Neuron (in vitro differentiated cells): ENCODE results near the gene E2F3.

Source experiments
- H2AFZ ChIP-seq: one replicate; pipeline ENCODE4 v1.6.1; 2013; ENCODE audit warnings: low read depth, mild to moderate bottlenecking, inconsistent platforms, low read length, moderate library complexity
- H3K27me3 ChIP-seq: one replicate; pipeline ENCODE4 v1.6.1; 2013; ENCODE audit warnings: low read length; ENCODE audit not compliant: insufficient read depth
- H3K36me3 ChIP-seq: one replicate; pipeline ENCODE4 v1.6.1; 2013; ENCODE audit warnings: low read length; ENCODE audit not compliant: insufficient read depth
- H3K4me1 ChIP-seq: one replicate; pipeline ENCODE4 v1.6.1; 2013; ENCODE audit warnings: low read length; ENCODE audit not compliant: insufficient read depth
- H3K4me3 ChIP-seq: 2 replicates; pipeline ENCODE4 v1.5.1; 2013; ENCODE audit warnings: mild to moderate bottlenecking, low read length, moderate library complexity
- H3K9me3 ChIP-seq: one replicate; pipeline ENCODE4 v1.6.1; 2013; ENCODE audit warnings: low read length

Gene E2F3

GRCh38 chr6:20375436-20375835 lies 26.2 kb upstream of the E2F3 start:
- Histone ChIP-seq H3K4me3 (no peak overlapping the region), H3K36me3 (no peaks in the 10 kb centered on the region), H3K9me3 (no peaks in the 10 kb centered on the region), H3K27me3 (no peaks in the 10 kb centered on the region), H2AFZ (no peak overlapping the region), H3K4me1 (peaks cover 9% of the 10 kb centered on the region)

GRCh38 chr6:20377623-20378265 lies 23.9 kb upstream of the E2F3 start:
- Histone ChIP-seq H3K36me3 (no peaks in the 10 kb centered on the region), H3K4me1 (peaks cover 9% of the 10 kb centered on the region), H3K4me3 (no peak overlapping the region), H2AFZ (no peak overlapping the region), H3K27me3 (no peaks in the 10 kb centered on the region), H3K9me3 (peaks cover 2% of the 10 kb centered on the region)

- Histone ChIP-seq H3K4me3 (no peak overlapping the region), H3K4me1 (peaks cover 9% of the 10 kb centered on the region)
Measured at GRCh38 chr6:20379231-20379630, 22.4 kb upstream of the E2F3 start.

DNA sequence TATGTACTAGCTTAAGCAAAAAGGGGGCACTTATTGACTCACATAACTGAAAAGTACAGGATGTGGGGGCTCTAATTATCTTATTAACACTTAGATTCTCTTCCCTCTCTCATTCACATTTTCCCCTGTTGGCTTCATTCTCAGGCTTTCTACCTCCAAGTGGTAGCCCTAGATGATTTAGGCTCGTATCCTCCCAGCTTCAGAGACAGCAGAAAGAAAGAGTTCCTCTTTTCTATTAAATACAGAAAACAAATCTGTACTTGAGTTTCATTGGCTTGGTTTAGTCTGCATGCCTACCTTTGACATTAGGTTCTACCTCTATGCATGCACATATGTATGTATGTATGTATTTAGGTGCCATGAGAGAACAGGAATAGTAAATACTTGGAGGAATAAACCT lies 15.5 kb upstream of the E2F3 start:
- Histone ChIP-seq H3K27me3 (no peaks in the 10 kb centered on the region), H3K4me3 (no peak overlapping the region), H2AFZ (no peak overlapping the region), H3K4me1 (no peaks in the 10 kb centered on the region), H3K36me3 (no peaks in the 10 kb centered on the region), H3K9me3 (peaks cover under 1% of the 10 kb centered on the region)

More at GRCh38 chr6:20379231-20379630, 22.4 kb upstream of the E2F3 start:
- Histone ChIP-seq H3K27me3 (no peaks in the 10 kb centered on the region), H3K36me3 (no peaks in the 10 kb centered on the region), H2AFZ (no peak overlapping the region), H3K9me3 (peaks cover 2% of the 10 kb centered on the region)

DNA sequence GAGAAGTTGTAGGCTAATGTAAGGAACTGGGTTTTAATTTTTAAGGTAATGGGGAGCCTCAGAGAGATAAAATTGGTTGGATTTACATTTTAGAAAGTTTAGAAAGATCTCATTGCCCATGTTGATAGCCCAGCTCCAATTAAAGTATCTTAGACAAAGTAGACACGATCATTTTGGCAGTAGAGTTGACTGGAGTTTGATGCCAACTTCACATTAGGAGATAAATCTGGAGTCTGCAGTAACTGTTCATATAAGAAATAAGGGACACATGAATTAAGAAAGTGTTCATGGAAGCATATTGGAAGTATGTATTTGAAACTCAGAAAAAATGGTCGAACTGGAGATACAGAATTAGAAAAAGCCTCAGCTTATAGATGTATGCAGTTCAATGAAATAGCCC lies 12.6 kb upstream of the E2F3 start:
- Histone ChIP-seq H3K36me3 (no peaks in the 10 kb centered on the region), H3K9me3 (no peaks in the 10 kb centered on the region), H3K4me3 (no peak overlapping the region)

DNA sequence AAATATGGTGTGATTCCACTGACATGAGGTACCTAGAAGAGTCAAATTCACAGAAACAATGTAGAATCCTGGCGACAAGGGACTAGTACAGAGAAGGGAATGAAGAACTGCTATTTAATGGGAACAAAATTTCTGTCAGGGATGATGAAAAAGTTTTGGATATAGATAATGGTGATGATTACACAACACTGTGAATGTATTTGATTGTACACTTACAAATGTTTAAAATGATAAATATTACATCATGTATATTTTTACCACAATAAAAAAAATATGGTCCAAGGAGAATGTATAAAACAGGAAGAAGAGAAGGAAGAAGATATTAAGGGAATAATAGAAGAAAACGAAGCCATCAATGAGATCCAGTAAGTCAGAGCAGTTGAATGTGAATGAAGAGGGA lies 8.4 kb upstream of the E2F3 start:
- Histone ChIP-seq H3K36me3 (no peaks in the 10 kb centered on the region), H3K4me1 (no peaks in the 10 kb centered on the region), H2AFZ (no peak overlapping the region), H3K9me3 (no peaks in the 10 kb centered on the region), H3K4me3 (no peak overlapping the region), H3K27me3 (no peaks in the 10 kb centered on the region)

More for the DNA sequence above, 12.6 kb upstream of the E2F3 start:
- Histone ChIP-seq H3K27me3 (no peaks in the 10 kb centered on the region), H3K4me1 (no peaks in the 10 kb centered on the region), H2AFZ (no peak overlapping the region)

GRCh38 chr6:20399518-20399917 lies 2.2 kb upstream of the E2F3 start:
- Histone ChIP-seq H2AFZ (no peak overlapping the region), H3K36me3 (no peaks in the 10 kb centered on the region), H3K4me3 (no peak overlapping the region), H3K4me1 (peaks cover 7% of the 10 kb centered on the region), H3K9me3 (no peaks in the 10 kb centered on the region), H3K27me3 (no peaks in the 10 kb centered on the region)

- Histone ChIP-seq H3K36me3 (peaks cover under 1% of the 10 kb centered on the region), H3K27me3 (no peaks in the 10 kb centered on the region), H3K4me3 (peak overlapping the region; percentile 67), H3K9me3 (no peaks in the 10 kb centered on the region), H3K4me1 (peaks cover 13% of the 10 kb centered on the region), H2AFZ (peak overlapping the region; percentile 21)
Measured at GRCh38 chr6:20400456-20401204, 1.0 kb upstream of the E2F3 start.

GRCh38 chr6:20402092-20402341 lies 338 bp downstream of the E2F3 start:
- H3K9me3 ChIP-seq, result no peaks in the 10 kb centered on the region
- peak overlapping the region; percentile 67 for H3K4me3 ChIP-seq
- peaks cover 13% of the 10 kb centered on the region for H3K4me1 ChIP-seq
- H3K36me3 ChIP-seq, result peaks cover 10% of the 10 kb centered on the region
- H3K27me3 ChIP-seq, result no peaks in the 10 kb centered on the region
- peak overlapping the region; percentile 48 for H2AFZ ChIP-seq

DNA sequence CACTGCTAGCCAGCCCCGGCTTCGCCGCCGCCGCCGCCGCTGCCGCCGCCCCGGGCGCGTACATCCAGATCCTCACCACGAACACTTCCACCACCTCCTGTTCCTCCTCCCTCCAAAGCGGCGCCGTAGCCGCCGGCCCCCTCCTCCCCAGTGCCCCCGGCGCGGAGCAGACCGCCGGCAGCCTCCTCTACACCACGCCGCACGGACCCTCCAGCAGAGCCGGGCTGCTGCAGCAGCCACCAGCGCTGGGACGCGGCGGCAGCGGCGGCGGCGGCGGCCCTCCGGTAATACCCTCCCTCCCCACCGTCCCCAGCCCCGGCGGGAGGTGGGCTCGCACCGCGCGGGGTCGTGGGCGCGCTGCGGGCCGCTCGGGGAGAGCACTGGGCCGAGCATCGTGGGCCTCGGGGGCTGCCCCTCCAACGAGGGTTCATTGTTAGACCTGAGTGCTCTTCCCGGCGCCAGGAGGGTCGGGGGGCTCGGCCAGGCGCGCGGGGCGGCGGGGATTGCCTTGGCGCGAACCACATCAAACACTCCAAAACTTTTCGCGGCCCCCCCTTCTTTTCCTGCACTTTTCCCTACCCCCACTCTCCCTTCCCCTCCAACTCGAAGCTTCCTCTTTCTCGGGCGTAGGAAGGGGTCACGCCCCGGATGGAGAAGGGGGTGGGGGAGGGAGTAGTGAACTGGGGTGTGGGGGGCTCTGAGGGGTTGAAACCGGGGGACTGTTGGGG lies 827 bp downstream of the E2F3 start:
- peaks cover 10% of the 10 kb centered on the region for H3K36me3 ChIP-seq
- peak overlapping the region; percentile 67 for H3K4me3 ChIP-seq
- peak overlapping the region; percentile 48 for H2AFZ ChIP-seq
- H3K9me3 ChIP-seq, result no peaks in the 10 kb centered on the region
- no peaks in the 10 kb centered on the region for H3K27me3 ChIP-seq
- peaks cover 13% of the 10 kb centered on the region for H3K4me1 ChIP-seq

DNA sequence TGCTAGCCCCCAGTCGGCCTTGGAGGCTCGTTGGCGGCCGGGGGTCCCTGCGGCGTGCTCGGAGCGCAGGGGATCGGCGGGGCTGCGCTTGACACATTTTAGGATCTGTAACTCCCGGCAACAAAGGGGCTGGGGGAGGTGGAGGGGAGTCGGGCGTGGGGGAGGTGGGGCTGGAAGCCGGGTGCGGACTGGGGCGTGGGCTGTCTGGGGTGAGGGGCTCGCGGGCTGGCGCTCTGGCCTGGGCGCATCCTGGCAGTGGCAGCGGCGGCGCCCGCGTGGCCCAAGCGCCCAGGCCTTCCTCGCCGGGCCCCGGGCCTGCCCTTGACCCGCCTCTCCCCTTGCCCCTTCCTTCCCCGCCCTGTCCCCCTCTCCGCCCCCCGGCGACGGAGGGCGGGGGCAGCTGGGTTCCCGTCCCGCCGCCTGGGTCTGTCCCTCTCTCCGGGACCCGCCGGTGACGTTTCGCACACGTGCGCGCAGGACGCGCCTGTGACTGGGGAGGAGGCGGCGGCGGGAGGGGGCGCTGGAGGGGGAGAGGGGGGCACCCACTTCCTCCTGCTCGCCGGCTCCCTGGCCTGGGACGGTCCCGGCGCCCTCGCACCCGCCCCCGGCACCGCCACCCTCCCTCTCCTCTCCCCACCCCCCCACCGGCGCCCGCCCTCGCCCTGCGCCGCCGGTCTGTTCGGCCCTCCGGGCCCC lies 1.5 kb downstream of the E2F3 start:
- Histone ChIP-seq H3K4me3 (peak overlapping the region; percentile 67), H3K27me3 (no peaks in the 10 kb centered on the region), H3K9me3 (no peaks in the 10 kb centered on the region), H3K4me1 (peaks cover 14% of the 10 kb centered on the region), H3K36me3 (peaks cover 14% of the 10 kb centered on the region), H2AFZ (peak overlapping the region; percentile 48)

GRCh38 chr6:20403766-20404640 lies 2.3 kb downstream of the E2F3 start:
- H2AFZ ChIP-seq, result peak overlapping the region; percentile 48
- H3K4me1 ChIP-seq, result peaks cover 14% of the 10 kb centered on the region
- no peaks in the 10 kb centered on the region for H3K27me3 ChIP-seq
- peaks cover 17% of the 10 kb centered on the region for H3K36me3 ChIP-seq
- peak overlapping the region; percentile 67 for H3K4me3 ChIP-seq
- H3K9me3 ChIP-seq, result no peaks in the 10 kb centered on the region
